ENCODE measurements around the gene ATXN7L3. TPM values are rescaled to one million over a fixed set of nuclear protein-coding genes. Genes with fewer than 3 reads are reported as not detected.
A peak's percentile ranks its signal among the peaks of the same experiment; 100 is the strongest.

The ATXN7L3 gene
- total and polyA plus RNA-seq, 9 of the 15 experiments (the other 6 are each of a cell fraction or from before 2014, with no cell fraction given), result 0.62 to 66.1 (median 33.2) TPM

- POLR2A ChIA-PET, result interaction anchor here (0.6 to 1.5 kb wide), 7 partner anchors 11 to 1175 kb away, joined by 3 to 5 read pairs (median 3); partner anchors contain the start of gene SLC25A39
- CTCF ChIA-PET (ENCODE audit: low intra/inter-chr PET ratio), result no interaction called here
- no peak for DNase-seq (ENCODE audit: extremely low read depth in 1 of 4, low spot score in 3 of 4)
- peaks cover 12% of the 10 kb centered on the region for H4K20me1 ChIP-seq (replicated peaks; ENCODE audit: control insufficient read depth, insufficient read depth, low read length)
- H3K36me3 ChIP-seq (ENCODE audit: control insufficient read depth, insufficient read depth, low read length), result peaks cover 45% of the 10 kb centered on the region
- in situ Hi-C loops (cut with MboI), result no loop called here
- no peak overlapping the region for H2AFZ ChIP-seq (ENCODE audit: low read depth, low read length)
- no peak overlapping the region for H3K4me2 ChIP-seq (ENCODE audit: insufficient read depth, low read length)
- H3K9me1 ChIP-seq (ENCODE audit: control insufficient read depth, insufficient read depth, low read length), result peaks cover 4% of the 10 kb centered on the region
- FAIRE-seq, result peak; percentile 29
- H3K9me3 ChIP-seq (replicated peaks; ENCODE audit: control insufficient read depth, insufficient read depth, low read depth, low read length), result no peaks in the 10 kb centered on the region
- no peak overlapping the region for H3K27ac ChIP-seq (ENCODE audit: extremely low read depth, low read depth, low read length)
- peaks cover 38 to 42% of the 10 kb centered on the region in 2 experiments for H3K4me1 ChIP-seq (replicated peaks in 1 of 2; ENCODE audit: control insufficient read depth in 2 of 2, insufficient read depth in 2 of 2, low read length in 2 of 2)
- 78% methylated on average over 12 of the region's 13 CpGs for WGBS (ENCODE audit: insufficient coverage, low coverage, missing lambda C conversion rate)
- peaks cover 6% of the 10 kb centered on the region; the same call in 1 of the 3 replicates for H3K79me2 ChIP-seq (ENCODE audit: control insufficient read depth, insufficient read depth, low read length)
- H3K27me3 ChIP-seq (ENCODE audit: control insufficient read depth in 2 of 2, insufficient read depth in 2 of 2, low read length in 2 of 2), result no peaks in the 10 kb centered on the region
- intact Hi-C loops (cut with micrococcal nuclease), result no loop called here
- no peak for ATAC-seq
- no peak overlapping the region for H3K4me3 ChIP-seq
- 0 out of 4 replicates have a peak overlapping the region, but pooled peaks of 1 of the 2 experiments have one; percentile 39 for H3K9ac ChIP-seq (ENCODE audit: insufficient read depth in 1 of 2, low read depth in 2 of 2, low read length in 2 of 2)
- no TSS peak for BruUV-seq (replicated peaks)
- TF ChIP-seq, protein P1, sequence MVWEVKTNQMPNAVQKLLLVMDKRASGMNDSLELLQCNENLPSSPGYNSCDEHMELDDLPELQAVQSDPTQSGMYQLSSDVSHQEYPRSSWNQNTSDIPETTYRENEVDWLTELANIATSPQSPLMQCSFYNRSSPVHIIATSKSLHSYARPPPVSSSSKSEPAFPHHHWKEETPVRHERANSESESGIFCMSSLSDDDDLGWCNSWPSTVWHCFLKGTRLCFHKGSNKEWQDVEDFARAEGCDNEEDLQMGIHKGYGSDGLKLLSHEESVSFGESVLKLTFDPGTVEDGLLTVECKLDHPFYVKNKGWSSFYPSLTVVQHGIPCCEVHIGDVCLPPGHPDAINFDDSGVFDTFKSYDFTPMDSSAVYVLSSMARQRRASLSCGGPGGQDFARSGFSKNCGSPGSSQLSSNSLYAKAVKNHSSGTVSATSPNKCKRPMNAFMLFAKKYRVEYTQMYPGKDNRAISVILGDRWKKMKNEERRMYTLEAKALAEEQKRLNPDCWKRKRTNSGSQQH (CRISPR knock-in tag; IDR thresholded peaks at IDR 0.05), result peak; percentile 54; the same call in 1 of the 2 replicates
- no peak for TF ChIP-seq MED1 (CRISPR knock-in tag; IDR thresholded peaks at IDR 0.05; ENCODE audit: borderline replicate concordance)
- TF ChIP-seq POLR2AphosphoS5 (IDR thresholded peaks at IDR 0.05; ENCODE audit: control insufficient read depth, insufficient read depth, low read depth, low read length), result 0 out of 2 replicates have a peak, but pooled peaks have one; percentile 12
- peak; percentile 67; the same call in 1 of the 2 replicates for TF ChIP-seq SUPT5H (IDR thresholded peaks at IDR 0.05)
- TF ChIP-seq CSDE1 (IDR thresholded peaks at IDR 0.05), result no peak
- TF ChIP-seq, protein P2, sequence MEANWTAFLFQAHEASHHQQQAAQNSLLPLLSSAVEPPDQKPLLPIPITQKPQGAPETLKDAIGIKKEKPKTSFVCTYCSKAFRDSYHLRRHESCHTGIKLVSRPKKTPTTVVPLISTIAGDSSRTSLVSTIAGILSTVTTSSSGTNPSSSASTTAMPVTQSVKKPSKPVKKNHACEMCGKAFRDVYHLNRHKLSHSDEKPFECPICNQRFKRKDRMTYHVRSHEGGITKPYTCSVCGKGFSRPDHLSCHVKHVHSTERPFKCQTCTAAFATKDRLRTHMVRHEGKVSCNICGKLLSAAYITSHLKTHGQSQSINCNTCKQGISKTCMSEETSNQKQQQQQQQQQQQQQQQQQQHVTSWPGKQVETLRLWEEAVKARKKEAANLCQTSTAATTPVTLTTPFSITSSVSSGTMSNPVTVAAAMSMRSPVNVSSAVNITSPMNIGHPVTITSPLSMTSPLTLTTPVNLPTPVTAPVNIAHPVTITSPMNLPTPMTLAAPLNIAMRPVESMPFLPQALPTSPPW (CRISPR knock-in tag; IDR thresholded peaks at IDR 0.05), result 0 out of 2 replicates have a peak, but pooled peaks have one; percentile 22
- TF ChIP-seq, protein P3, sequence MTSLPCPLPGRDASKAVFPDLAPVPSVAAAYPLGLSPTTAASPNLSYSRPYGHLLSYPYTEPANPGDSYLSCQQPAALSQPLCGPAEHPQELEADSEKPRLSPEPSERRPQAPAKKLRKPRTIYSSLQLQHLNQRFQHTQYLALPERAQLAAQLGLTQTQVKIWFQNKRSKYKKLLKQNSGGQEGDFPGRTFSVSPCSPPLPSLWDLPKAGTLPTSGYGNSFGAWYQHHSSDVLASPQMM (CRISPR knock-in tag; IDR thresholded peaks at IDR 0.05), result no peak
- TF ChIP-seq HLTF (IDR thresholded peaks at IDR 0.05), result 0 out of 2 replicates have a peak, but pooled peaks have one; percentile 27
- TF ChIP-seq, protein P4, sequence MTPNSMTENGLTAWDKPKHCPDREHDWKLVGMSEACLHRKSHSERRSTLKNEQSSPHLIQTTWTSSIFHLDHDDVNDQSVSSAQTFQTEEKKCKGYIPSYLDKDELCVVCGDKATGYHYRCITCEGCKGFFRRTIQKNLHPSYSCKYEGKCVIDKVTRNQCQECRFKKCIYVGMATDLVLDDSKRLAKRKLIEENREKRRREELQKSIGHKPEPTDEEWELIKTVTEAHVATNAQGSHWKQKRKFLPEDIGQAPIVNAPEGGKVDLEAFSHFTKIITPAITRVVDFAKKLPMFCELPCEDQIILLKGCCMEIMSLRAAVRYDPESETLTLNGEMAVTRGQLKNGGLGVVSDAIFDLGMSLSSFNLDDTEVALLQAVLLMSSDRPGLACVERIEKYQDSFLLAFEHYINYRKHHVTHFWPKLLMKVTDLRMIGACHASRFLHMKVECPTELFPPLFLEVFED (CRISPR knock-in tag; conservative IDR thresholded peaks at IDR 0.05), result peak; percentile 63; the same call in 1 of the 2 replicates
- 0 out of 2 replicates have a peak, but pooled peaks have one; percentile 22 for TF ChIP-seq RBFOX2 (IDR thresholded peaks at IDR 0.05; ENCODE audit: low read depth, low read length)
- TF ChIP-seq ZNF384 (IDR thresholded peaks at IDR 0.05; ENCODE audit: low read depth, low read length), result peak; percentile 24; the same call in 1 of the 2 replicates
- TF ChIP-seq POLR2B (IDR thresholded peaks at IDR 0.05; ENCODE audit: low read depth, partially characterized antibody), result peak; percentile 57
- peak; percentile 28; the same call in 1 of the 2 replicates for TF ChIP-seq STAT5A (IDR thresholded peaks at IDR 0.05; ENCODE audit: borderline replicate concordance, low read length)
- TF ChIP-seq TARDBP (IDR thresholded peaks at IDR 0.05), result 0 out of 2 replicates have a peak, but pooled peaks have one; percentile 68
- TF ChIP-seq MLLT1 (IDR thresholded peaks at IDR 0.05), result peak in 1 of 2 experiments; percentile 17; a peak in 1 of 4 replicates
Observed at GRCh38 chr17:44205962-44206824, 6.5 kb upstream of the ATXN7L3 start.

Measured in K562 (cell line).